GM19468 (cell line): ENCODE results near the gene UTY.

ENCODE experiments used
- ATAC-seq: cut with Tn5 transposase; IDR thresholded peaks from one replicate; pipeline ENCODE4 v1.9.1; 2021; ENCODE audit warnings: mild to moderate bottlenecking, moderate library complexity, moderate number of reproducible peaks; ENCODE audit not compliant: unreplicated experiment; ENCODE audit errors: extremely low read depth

UTY gene

GRCh38 chrY:13479828-13480227 lies at the start of gene UTY:
Gene UTY, minus strand, starts transcription at chrY:13480033. Its CDS starts 368 bp downstream, at chrY:13479665.
- ATAC-seq = no peak

GRCh38 chrY:13520474-13520873 lies 40.6 kb upstream of the UTY start:
- no peak for ATAC-seq

GRCh38 chrY:13501215-13501614 lies 21.4 kb upstream of the UTY start:
- no peak for ATAC-seq

- ATAC-seq = no peak
Observed at GRCh38 chrY:13493737-13494136, 13.9 kb upstream of the UTY start.

GRCh38 chrY:13492408-13492807 lies 12.6 kb upstream of the UTY start:
- no peak for ATAC-seq

- no peak for ATAC-seq
Observed at GRCh38 chrY:13488738-13489137, 8.9 kb upstream of the UTY start.

- ATAC-seq = no peak
Observed at GRCh38 chrY:13479121-13479711, 617 bp downstream of the UTY start.

- no peak for ATAC-seq
Observed at GRCh38 chrY:13478126-13478785, 1.6 kb downstream of the UTY start.

- no peak for ATAC-seq
Observed at GRCh38 chrY:13474997-13475396, 4.8 kb downstream of the UTY start.

- ATAC-seq = no peak
Observed at GRCh38 chrY:13451572-13451971, 28.3 kb downstream of the UTY start.

GRCh38 chrY:13450596-13451130 lies 29.2 kb downstream of the UTY start:
- no peak for ATAC-seq

GRCh38 chrY:13445566-13445965 lies 34.3 kb downstream of the UTY start:
- ATAC-seq = no peak

GRCh38 chrY:13443146-13443545 lies 36.7 kb downstream of the UTY start:
- no peak for ATAC-seq

- no peak for ATAC-seq
Observed at GRCh38 chrY:13440811-13441210, 39.0 kb downstream of the UTY start.

- ATAC-seq = no peak
Observed at GRCh38 chrY:13435968-13436937, 43.6 kb downstream of the UTY start.

GRCh38 chrY:13435206-13435967 lies 44.4 kb downstream of the UTY start:
- no peak for ATAC-seq

- no peak for ATAC-seq
Observed at GRCh38 chrY:13432293-13433025, 47.4 kb downstream of the UTY start.

- no peak for ATAC-seq
Observed at GRCh38 chrY:13429551-13429950, 50.3 kb downstream of the UTY start.

GRCh38 chrY:13423281-13423732 lies 56.5 kb downstream of the UTY start:
- no peak for ATAC-seq
